NCI-H510A treated with DMSO at 0.1 percent for 48 hours (cell line): ENCODE results near the gene PXDN.
"Not testable (repeated sequence)": the region's sequence is repeated elsewhere in the genome, so short reads cannot be mapped to it uniquely, and the experiment has no call there.

Experiments used
- DNase-seq: peaks from one replicate; lab custom pipeline; 2025; lab: John Stamatoyannopoulos, UW

Gene PXDN

GRCh38 chr2:1742681-1743395 is 1.5 kb downstream of the PXDN start:
- no peak for DNase-seq

- no peak for DNase-seq
These were observed 2.0 kb downstream of the PXDN start for GRCh38 chr2:1742301-1742680.

- DNase-seq, result no peak
These were observed 2.5 kb downstream of the PXDN start for GRCh38 chr2:1741851-1742250.

- no peak for DNase-seq
These were observed 3.4 kb downstream of the PXDN start for GRCh38 chr2:1740716-1741589.

- no peak for DNase-seq
These were observed 4.2 kb downstream of the PXDN start for GRCh38 chr2:1739961-1740715.

- no peak for DNase-seq
These were observed 4.9 kb downstream of the PXDN start for GRCh38 chr2:1739322-1739957.

GRCh38 chr2:1738646-1739302 is 5.5 kb downstream of the PXDN start:
- no peak for DNase-seq

- DNase-seq, result no peak
These were observed 6.2 kb downstream of the PXDN start for GRCh38 chr2:1738163-1738562.

- no peak for DNase-seq
These were observed 7.3 kb downstream of the PXDN start for GRCh38 chr2:1736997-1737480.

- no peak for DNase-seq
These were observed 8.3 kb downstream of the PXDN start for GRCh38 chr2:1736045-1736444.

- DNase-seq, result not testable (repeated sequence)
These were observed 11.0 kb downstream of the PXDN start for GRCh38 chr2:1733298-1733697.

GRCh38 chr2:1731963-1732768 is 12.1 kb downstream of the PXDN start:
- DNase-seq, result no peak

GRCh38 chr2:1731447-1731962 is 12.8 kb downstream of the PXDN start:
- peak; percentile 15 for DNase-seq

- DNase-seq, result peak; percentile 31
These were observed 14.0 kb downstream of the PXDN start for GRCh38 chr2:1730015-1730927.

GRCh38 chr2:1729242-1729641 is 15.1 kb downstream of the PXDN start:
- DNase-seq, result no peak

GRCh38 chr2:1728821-1729220 is 15.5 kb downstream of the PXDN start:
- peak; percentile 59 for DNase-seq

GRCh38 chr2:1727796-1728474 is 16.4 kb downstream of the PXDN start:
- DNase-seq, result no peak

GRCh38 chr2:1727101-1727771 is 17.1 kb downstream of the PXDN start:
- DNase-seq, result peak; percentile 52
